Bronchial epithelial cell (primary cell): ENCODE results near the gene KCNIP1. TPM values are rescaled to one million over a fixed set of nuclear protein-coding genes. Genes with fewer than 3 reads are reported as not detected.
A peak's percentile ranks its signal among the peaks of the same experiment; 100 is the strongest.

Experiments used
- DNase-seq: peaks from one replicate; pipeline ENCODE4 v3.0.0-alpha.2; 2010; ENCODE audit warnings: low read depth
- FAIRE-seq: peaks from 2 replicates; lab custom pipeline; 2011; peaks lifted over from hg19 to GRCh38; lab: Jason Lieb, UNC
- H3K27me3 ChIP-seq: 2 replicates; pipeline ENCODE4 v1.5.1; 2011; ENCODE audit warnings: low read length; ENCODE audit not compliant: control insufficient read depth, insufficient read depth
- H3K36me3 ChIP-seq: 2 replicates; pipeline ENCODE4 v1.5.1; 2011; ENCODE audit warnings: low read length; ENCODE audit not compliant: control insufficient read depth, insufficient read depth
- H3K4me3 ChIP-seq: 2 replicates; pipeline ENCODE4 v1.5.1; 2011; ENCODE audit warnings: mild to moderate bottlenecking, low read depth, low read length, control low read depth
- total RNA-seq: library from RNA; depleted of rRNA; stranded (reverse); fragments of >200 nt; gene quantifications from 2 replicates; pipeline ENCODE4 v1.2.1, GENCODE V29; 2014
- TF ChIP-seq, protein P1 (sequence below): IDR thresholded peaks from 2 replicates; pipeline ENCODE4 v1.5.1; 2011; ENCODE audit warnings: mild to moderate bottlenecking, moderate library complexity, low read length, control low read depth, inconsistent platforms; ENCODE audit not compliant: insufficient read depth, severe bottlenecking

Gene KCNIP1
- total RNA-seq, 1 donor from 2014 or later, result under 0.01 TPM

DNA sequence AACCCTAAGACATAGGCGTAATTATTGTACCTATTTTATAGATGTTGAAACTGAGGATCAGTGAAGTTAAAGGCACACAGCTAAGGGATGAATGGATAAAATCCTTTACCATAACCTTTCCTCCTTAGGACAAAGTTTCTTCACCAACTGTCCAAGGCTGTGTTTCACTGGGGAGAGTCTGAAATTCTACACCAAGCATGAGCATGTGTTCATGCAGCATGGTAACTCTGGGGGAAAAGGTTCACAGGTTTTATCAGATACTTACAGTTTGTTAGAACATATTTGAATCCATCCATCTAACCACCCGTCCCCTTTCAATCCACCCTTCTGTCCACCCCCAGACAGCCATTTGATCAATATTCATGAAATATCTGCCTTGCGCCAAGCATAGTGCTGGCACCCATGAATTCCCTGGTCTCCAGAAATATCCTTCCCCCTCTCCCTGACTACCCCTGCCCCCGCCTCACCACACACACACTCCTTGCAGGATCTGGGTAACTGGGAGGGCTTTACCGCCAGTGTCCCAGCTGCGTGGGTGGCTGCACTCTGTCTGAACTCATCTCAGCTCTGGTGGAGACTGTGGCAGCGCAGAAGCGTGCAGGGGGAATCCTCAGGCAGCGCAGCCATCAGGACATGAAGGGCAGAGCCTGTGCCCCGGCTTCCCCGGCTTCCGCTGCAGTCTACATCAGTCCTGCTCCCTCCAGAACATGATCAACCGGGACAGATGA is 6.3 kb upstream of the KCNIP1 start:
- H3K36me3 ChIP-seq, result no peaks in the 10 kb centered on the region
- TF ChIP-seq, protein P1, sequence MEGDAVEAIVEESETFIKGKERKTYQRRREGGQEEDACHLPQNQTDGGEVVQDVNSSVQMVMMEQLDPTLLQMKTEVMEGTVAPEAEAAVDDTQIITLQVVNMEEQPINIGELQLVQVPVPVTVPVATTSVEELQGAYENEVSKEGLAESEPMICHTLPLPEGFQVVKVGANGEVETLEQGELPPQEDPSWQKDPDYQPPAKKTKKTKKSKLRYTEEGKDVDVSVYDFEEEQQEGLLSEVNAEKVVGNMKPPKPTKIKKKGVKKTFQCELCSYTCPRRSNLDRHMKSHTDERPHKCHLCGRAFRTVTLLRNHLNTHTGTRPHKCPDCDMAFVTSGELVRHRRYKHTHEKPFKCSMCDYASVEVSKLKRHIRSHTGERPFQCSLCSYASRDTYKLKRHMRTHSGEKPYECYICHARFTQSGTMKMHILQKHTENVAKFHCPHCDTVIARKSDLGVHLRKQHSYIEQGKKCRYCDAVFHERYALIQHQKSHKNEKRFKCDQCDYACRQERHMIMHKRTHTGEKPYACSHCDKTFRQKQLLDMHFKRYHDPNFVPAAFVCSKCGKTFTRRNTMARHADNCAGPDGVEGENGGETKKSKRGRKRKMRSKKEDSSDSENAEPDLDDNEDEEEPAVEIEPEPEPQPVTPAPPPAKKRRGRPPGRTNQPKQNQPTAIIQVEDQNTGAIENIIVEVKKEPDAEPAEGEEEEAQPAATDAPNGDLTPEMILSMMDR, result no peak

DNA sequence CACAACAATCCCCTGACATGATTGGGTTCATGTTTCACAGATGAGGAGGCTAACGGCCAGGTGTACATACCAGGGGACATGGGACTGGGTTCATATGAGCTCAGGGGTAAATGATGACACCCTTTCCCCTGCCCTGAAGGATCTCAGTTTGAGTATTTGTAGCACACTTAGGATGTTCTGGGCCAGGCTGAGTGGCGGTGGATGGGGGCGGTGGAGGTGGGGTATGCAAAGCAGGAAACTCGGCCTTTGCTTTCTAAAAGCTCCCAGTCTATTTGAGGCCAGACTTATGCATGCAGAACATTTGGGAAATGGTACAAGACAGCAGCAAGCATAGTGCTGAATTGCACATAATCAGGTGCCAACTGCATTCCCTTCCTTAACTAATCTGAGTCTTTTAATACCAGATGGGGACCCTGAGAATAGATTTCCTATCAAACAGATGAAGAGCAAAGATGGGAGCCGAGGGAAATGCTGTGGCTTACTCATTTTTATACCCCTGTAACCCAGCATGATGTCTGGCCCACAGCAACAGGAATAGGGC is 4.9 kb upstream of the KCNIP1 start:
- Histone ChIP-seq H3K4me3 (no peak overlapping the region), H3K27me3 (peaks cover 1% of the 10 kb centered on the region), H3K36me3 (no peaks in the 10 kb centered on the region)
- DNase-seq (no peak), FAIRE-seq (no peak)
- TF ChIP-seq, protein P1, result no peak

More for the DNA sequence above, 6.3 kb upstream of the KCNIP1 start:
- DNase-seq (no peak), FAIRE-seq (no peak)
- Histone ChIP-seq H3K4me3 (no peak overlapping the region), H3K27me3 (peaks cover 1% of the 10 kb centered on the region)

DNA sequence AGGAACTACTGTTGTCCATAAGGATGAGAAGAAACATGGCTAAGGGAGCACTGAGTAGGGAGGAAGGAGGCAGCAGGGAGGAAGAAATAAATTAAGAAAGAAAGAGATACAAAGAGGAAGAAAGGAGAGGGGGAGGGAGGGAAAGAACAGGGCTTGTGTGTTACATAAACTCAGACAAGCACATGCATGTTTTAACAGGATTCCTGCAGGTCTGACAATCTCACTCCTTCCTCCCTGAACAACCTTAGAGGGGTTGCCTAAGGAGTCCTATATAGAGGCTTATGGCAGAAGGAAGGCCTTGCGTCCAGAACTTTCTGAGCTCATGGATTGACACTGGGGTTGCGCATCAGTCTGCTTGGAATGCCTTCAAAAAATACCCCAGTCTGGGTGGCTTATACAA is 4.2 kb upstream of the KCNIP1 start:
- FAIRE-seq (no peak), DNase-seq (peak; percentile 83)
- Histone ChIP-seq H3K27me3 (peaks cover 3% of the 10 kb centered on the region), H3K4me3 (no peak overlapping the region), H3K36me3 (no peaks in the 10 kb centered on the region)
- TF ChIP-seq, protein P1, result no peak

- Histone ChIP-seq H3K4me3 (no peak overlapping the region), H3K36me3 (no peaks in the 10 kb centered on the region), H3K27me3 (peaks cover 14% of the 10 kb centered on the region)
- FAIRE-seq (no peak), DNase-seq (no peak)
- TF ChIP-seq, protein P1, result no peak
These were observed 2.5 kb upstream of the KCNIP1 start for GRCh38 chr5:170501361-170501760.

GRCh38 chr5:170501931-170502330 is 1.9 kb upstream of the KCNIP1 start:
- DNase-seq (no peak), FAIRE-seq (no peak)
- no peak overlapping the region for H3K4me3 ChIP-seq
- H3K27me3 ChIP-seq, result peaks cover 14% of the 10 kb centered on the region
- TF ChIP-seq, protein P1, result no peak
- no peaks in the 10 kb centered on the region for H3K36me3 ChIP-seq
